ENCODE measurements around the gene MGA.

Gene MGA

DNA sequence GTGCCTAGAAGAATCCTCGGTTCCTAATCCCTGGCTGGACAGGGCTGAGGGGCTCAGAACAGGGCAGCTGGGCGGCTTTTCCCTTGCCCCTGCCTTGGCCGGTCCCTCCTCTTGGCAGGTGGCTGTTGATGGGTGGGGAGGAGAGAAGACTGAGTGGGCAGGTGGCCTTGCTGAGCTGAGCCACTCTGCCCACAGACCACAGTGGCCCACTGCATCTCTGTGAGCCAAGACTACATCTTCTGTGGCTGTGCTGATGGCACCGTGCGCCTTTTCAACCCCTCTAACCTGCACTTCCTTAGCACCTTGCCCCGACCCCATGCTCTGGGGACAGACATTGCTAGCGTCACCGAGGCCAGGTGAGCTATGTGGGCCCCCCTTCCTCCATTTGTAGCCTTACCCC lies 153.2 kb downstream of the MGA start:
- no peaks in the 10 kb centered on the region for H3K36me3 ChIP-seq
- H3K4me3 ChIP-seq (ENCODE audit: low read depth, low read length): no peak overlapping the region
- no peaks in the 10 kb centered on the region for H3K9me3 ChIP-seq (ENCODE audit: severe bottlenecking)
- TF ChIP-seq, protein P1, sequence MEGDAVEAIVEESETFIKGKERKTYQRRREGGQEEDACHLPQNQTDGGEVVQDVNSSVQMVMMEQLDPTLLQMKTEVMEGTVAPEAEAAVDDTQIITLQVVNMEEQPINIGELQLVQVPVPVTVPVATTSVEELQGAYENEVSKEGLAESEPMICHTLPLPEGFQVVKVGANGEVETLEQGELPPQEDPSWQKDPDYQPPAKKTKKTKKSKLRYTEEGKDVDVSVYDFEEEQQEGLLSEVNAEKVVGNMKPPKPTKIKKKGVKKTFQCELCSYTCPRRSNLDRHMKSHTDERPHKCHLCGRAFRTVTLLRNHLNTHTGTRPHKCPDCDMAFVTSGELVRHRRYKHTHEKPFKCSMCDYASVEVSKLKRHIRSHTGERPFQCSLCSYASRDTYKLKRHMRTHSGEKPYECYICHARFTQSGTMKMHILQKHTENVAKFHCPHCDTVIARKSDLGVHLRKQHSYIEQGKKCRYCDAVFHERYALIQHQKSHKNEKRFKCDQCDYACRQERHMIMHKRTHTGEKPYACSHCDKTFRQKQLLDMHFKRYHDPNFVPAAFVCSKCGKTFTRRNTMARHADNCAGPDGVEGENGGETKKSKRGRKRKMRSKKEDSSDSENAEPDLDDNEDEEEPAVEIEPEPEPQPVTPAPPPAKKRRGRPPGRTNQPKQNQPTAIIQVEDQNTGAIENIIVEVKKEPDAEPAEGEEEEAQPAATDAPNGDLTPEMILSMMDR (IDR thresholded peaks at IDR 0.05; ENCODE audit: low read depth, low read length): no peak
- DNase-seq: no peak
- H3K27me3 ChIP-seq (ENCODE audit: insufficient read depth, low read depth, severe bottlenecking): no peaks in the 10 kb centered on the region
- H3K27ac ChIP-seq: no peak overlapping the region

DNA sequence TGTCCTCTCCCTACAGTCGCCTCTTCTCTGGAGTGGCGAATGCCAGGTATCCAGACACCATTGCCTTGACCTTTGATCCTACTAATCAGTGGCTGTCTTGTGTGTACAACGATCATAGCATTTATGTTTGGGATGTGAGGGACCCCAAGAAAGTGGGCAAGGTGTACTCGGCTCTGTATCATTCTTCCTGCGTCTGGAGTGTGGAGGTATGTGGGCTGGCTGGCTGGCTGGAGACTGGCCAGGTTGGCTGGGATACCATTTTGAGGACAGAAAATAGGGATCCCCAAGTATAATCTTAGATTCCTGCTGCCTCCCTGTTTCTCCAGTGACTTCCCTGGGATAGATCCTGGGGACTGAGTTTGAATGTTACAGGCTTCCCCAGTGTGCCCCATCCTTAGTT lies 154.3 kb downstream of the MGA start:
- H3K4me3 ChIP-seq (ENCODE audit: low read depth, low read length): no peak overlapping the region
- no peaks in the 10 kb centered on the region for H3K36me3 ChIP-seq
- TF ChIP-seq, protein P1 (IDR thresholded peaks at IDR 0.05; ENCODE audit: low read depth, low read length): no peak
- no peaks in the 10 kb centered on the region for H3K9me3 ChIP-seq (ENCODE audit: severe bottlenecking)
- no peaks in the 10 kb centered on the region for H3K27me3 ChIP-seq (ENCODE audit: insufficient read depth, low read depth, severe bottlenecking)
- H3K27ac ChIP-seq: no peak overlapping the region
- no peak for DNase-seq

DNA sequence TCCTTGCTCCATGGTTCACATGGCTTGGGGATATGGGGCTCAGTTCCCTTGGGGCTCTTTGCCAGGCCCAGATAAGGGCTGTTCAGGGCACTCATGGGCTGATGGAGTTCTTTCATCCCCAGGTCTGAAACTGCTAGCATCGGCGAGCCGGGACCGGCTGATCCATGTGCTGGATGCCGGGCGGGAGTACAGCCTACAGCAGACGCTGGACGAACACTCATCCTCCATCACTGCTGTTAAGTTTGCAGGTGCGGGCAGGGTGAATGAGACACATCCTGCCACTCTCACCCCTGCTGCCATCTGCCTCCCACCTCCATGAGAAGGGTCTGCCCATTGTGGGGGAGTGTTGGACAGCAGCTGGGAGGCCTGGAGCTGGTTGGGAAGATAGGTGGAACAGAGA lies 156.6 kb downstream of the MGA start:
- TF ChIP-seq, protein P1 (IDR thresholded peaks at IDR 0.05; ENCODE audit: low read depth, low read length): no peak
- no peaks in the 10 kb centered on the region for H3K36me3 ChIP-seq
- H3K9me3 ChIP-seq (ENCODE audit: severe bottlenecking): no peaks in the 10 kb centered on the region
- no peak overlapping the region for H3K27ac ChIP-seq
- H3K4me3 ChIP-seq (ENCODE audit: low read depth, low read length): no peak overlapping the region
- no peak for DNase-seq
- no peaks in the 10 kb centered on the region for H3K27me3 ChIP-seq (ENCODE audit: insufficient read depth, low read depth, severe bottlenecking)

DNA sequence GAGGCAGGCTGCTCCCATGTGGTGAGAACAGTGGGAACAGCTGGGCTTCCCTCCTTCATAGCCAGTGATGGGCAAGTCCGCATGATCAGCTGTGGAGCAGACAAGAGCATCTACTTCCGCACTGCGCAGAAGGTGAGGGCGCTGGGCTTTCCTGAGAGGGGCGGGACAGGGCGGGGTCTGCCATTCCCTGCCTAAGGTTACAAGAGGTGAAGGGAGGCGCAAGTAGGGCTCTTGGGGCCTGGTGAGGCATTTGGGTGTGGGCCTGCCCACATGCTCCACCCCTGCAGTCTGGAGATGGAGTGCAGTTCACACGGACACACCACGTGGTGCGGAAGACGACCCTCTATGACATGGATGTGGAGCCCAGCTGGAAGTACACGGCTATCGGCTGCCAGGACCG lies 157.1 kb downstream of the MGA start:
- DNase-seq: no peak
- H3K4me3 ChIP-seq (ENCODE audit: low read depth, low read length): no peak overlapping the region
- no peaks in the 10 kb centered on the region for H3K9me3 ChIP-seq (ENCODE audit: severe bottlenecking)
- H3K27ac ChIP-seq: no peak overlapping the region
- H3K27me3 ChIP-seq (ENCODE audit: insufficient read depth, low read depth, severe bottlenecking): no peaks in the 10 kb centered on the region
- TF ChIP-seq, protein P1 (IDR thresholded peaks at IDR 0.05; ENCODE audit: low read depth, low read length): no peak
- no peaks in the 10 kb centered on the region for H3K36me3 ChIP-seq

DNA sequence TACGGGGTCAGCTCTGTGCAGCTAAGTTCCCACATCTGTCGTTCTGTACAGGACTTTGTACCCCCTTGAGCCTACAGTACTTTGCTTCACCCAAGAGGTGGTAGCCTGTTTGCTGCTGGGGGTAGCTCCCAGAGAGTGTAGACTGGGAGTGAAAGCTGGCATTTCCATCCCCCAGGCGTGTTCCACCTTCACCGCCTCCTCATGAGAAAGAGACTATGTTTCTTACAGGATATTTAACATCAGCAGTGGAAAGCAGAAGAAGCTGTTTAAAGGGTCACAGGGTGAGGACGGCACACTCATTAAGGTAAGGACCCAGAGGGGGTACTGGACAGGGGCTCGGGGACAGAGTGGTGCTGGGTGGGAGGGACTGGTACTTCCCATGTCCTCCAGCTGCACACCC lies 157.6 kb downstream of the MGA start:
- no peaks in the 10 kb centered on the region for H3K36me3 ChIP-seq
- H3K27me3 ChIP-seq (ENCODE audit: insufficient read depth, low read depth, severe bottlenecking): no peaks in the 10 kb centered on the region
- H3K4me3 ChIP-seq (ENCODE audit: low read depth, low read length): no peak overlapping the region
- H3K9me3 ChIP-seq (ENCODE audit: severe bottlenecking): no peaks in the 10 kb centered on the region
- TF ChIP-seq, protein P1 (IDR thresholded peaks at IDR 0.05; ENCODE audit: low read depth, low read length): no peak
- no peak overlapping the region for H3K27ac ChIP-seq
- no peak for DNase-seq

DNA sequence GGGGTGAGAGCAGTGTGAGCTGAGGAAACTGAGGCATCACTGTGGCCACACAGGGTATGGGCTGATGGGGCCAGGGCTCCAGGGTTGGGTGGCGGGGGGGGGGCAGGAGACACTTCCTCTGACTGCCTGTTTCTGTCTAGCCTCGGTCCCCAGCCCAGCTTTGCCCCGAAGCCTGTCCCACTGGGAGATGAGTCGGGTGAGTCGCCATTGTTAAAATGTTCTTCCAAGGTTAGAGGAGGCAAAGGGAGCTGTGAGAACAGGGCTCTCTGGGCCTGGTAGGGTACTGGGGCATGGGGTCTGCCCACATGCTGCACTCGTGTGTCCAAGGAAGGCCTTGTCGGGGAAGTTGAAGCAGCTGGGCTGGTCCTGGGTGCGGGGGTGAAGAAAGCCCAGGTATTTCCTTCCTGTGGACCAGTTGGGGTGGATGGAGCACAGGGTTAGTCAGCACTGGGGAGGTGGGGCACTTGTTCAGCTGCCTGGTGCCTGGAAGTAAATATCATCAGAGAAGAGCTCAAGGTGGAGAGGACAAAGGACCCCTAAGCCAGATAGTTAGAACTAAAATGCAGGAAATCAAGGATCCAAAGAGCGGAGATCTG lies 159.3 kb downstream of the MGA start:
- DNase-seq: no peak

More for the DNA sequence above, 159.3 kb downstream of the MGA start:
- no peaks in the 10 kb centered on the region for H3K9me3 ChIP-seq (ENCODE audit: severe bottlenecking)
- H3K4me3 ChIP-seq (ENCODE audit: low read depth, low read length): no peak overlapping the region
- no peaks in the 10 kb centered on the region for H3K27me3 ChIP-seq (ENCODE audit: insufficient read depth, low read depth, severe bottlenecking)
- no peak overlapping the region for H3K27ac ChIP-seq
- TF ChIP-seq, protein P1 (IDR thresholded peaks at IDR 0.05; ENCODE audit: low read depth, low read length): no peak
- no peaks in the 10 kb centered on the region; the same call in 1 of the 2 replicates for H3K36me3 ChIP-seq

Measured in WERI-Rb-1 (cell line).